ENCODE data around the gene PYGO2.
A peak's percentile ranks its signal among the peaks of the same experiment; 100 is the strongest.
"Not testable (repeated sequence)": the region's sequence is repeated elsewhere in the genome, so short reads cannot be mapped to it uniquely, and the experiment has no call there.

Gene PYGO2

GRCh38 chr1:155000411-155000725, 38.8 kb upstream of the PYGO2 start:
- no peak for DNase-seq (ENCODE audit: low read depth in 2 of 2)

DNA sequence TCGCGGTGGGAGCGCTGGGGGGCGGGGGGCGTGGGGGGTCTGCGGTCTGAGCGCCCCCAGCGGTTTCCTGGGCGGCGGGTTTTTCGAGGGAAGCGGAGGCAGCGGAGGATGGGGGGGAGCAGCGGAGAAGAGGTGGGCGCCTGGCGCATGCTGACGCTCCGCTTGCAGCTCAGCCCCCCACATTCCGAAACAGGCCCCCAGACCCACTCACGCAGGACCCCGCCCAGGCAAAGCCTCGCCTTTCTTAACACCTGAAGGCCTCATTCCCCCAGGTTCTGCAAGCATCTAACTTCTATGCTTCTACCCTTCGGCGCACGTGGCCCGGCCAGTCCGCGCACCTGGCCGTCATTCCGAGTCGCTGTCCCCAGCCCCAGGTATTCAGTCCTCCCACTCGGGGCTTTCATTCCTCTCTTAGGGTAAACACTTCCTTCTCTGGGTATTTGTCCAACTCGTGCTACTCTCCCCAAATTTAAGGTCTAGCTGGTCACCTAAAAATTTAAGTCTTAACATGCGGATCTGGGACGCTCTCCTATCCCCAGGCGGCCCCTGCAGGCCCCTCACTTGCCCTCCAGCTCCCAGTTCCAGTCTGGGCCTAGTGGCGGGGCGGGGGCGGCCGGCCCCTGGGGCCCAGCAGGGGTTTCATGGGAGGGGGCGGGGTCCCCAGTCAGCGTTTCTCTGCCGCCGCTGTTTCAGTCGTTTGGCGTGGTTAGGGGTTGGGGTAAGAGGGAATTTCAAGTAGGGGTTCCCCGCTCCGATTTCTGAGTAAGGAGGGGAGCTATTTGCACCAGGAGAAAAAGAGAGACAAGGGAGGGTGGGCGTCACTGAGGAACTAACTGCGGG, 38.2 kb upstream of the PYGO2 start:
- no peak for DNase-seq (ENCODE audit: low read depth in 2 of 2)

DNA sequence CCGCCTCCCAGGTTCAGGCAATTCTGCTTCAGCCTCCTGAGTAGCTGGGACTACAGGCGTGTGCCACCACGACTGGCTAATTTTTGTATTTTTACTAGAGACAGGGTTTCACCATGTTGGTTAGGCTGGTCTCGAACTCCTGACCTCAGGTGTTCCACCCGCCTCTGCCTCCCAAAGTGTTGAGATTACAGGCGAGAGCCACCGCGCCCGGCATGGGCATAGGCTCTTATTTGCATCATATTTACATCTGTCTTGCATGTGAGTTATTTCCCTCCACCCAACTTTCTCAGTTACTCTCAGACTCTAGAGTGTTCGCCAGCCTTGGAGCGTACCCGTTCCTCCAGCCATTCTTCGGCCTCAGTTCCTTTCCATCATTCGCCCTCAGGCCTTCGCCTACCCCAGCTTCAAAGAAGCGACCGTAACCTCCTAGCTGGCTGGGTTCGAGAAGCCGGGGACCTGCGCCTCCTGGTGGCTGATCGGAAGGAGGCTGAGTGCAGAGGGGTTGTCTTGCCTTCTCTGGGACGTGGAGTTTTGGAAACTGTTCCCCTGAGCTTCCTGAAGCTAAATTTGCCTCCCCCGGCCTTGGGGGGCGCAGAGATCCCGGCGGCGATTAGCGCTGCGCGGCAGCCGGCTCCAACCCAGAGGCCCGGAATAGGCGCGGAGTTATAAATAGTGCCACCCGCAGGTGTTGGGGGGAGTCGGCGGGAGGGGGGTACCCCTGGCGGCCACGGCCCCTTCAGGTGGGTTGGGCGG, 37.4 kb upstream of the PYGO2 start:
- DNase-seq (ENCODE audit: low read depth in 2 of 2), result peak in 1 of 2 experiments; percentile 41

- DNase-seq (ENCODE audit: low read depth in 2 of 2), result no peak
Measured at GRCh38 chr1:154998201-154998780, 36.7 kb upstream of the PYGO2 start.

DNA sequence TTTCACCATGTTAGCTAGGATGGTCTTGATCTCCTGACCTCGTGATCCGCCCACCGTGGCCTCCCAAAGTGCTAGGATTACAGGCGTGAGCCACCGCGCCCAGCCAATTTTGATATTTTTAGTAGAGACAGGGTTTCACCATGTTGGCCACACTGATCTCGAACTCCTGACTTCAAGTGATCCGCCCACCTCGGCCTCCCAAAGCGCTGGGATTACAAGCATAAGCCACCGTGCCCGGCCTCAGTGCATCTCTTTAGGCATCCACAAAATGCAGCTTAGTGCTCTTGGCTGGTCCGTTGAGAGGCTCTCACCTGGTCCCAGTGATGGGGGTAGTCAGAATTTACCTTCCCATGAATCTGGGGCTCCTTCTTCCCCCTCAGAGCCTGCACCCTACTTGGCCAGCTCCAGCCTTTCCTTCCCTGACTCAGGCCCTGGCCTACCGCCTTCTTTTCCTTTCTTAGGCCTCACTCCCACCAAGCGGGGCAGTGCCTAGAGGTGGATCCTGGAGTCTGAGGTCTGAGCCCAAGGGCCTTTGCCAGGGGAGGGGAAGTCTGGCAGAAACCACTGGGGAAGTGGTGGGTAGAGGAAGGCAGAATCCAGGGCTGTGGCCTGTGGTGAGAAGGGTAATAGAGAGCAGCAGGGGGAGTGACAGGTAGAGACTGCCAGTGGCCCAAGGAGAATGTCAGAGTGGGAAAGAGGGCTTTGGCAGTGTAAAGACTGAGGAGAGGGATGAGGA, 35.6 kb upstream of the PYGO2 start:
- DNase-seq (ENCODE audit: low read depth in 2 of 2), result no peak

GRCh38 chr1:154995301-154995983, 33.9 kb upstream of the PYGO2 start:
- DNase-seq (ENCODE audit: low read depth in 2 of 2), result peak; percentile 62 to 70

GRCh38 chr1:154994591-154994990, 33.0 kb upstream of the PYGO2 start:
- DNase-seq (ENCODE audit: low read depth in 2 of 2), result no peak

- no peak for DNase-seq (ENCODE audit: low read depth in 2 of 2)
Measured at GRCh38 chr1:154994269-154994587, 32.6 kb upstream of the PYGO2 start.

- DNase-seq (ENCODE audit: low read depth in 2 of 2), result no peak
Measured at GRCh38 chr1:154993572-154994268, 32.1 kb upstream of the PYGO2 start, which contains the start of gene LENEP. TSS of gene LENEP (plus strand) at chr1:154993586. CDS start at chr1:154993608, 22 bp downstream.

GRCh38 chr1:154992721-154993571, 31.4 kb upstream of the PYGO2 start:
- no peak for DNase-seq (ENCODE audit: low read depth in 2 of 2)

DNA sequence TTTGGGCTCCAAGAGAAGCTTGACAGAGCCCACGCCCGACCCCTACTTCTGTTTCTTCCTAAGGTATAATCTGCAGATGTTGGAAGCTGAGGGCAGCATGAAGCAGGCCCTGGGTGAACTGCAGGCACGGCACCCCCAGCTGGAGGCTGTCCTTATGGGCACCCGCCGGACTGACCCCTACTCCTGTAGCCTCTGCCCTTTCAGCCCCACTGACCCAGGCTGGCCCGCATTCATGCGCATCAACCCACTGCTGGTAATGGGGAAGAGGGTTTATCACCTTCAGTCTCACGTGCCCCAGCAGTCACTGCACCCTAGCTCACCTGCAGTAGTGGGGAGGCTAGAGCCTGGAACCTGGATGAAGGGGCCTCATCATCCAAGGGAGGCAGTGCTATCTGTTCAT, 28.7 kb upstream of the PYGO2 start:
- no peak for DNase-seq (ENCODE audit: low read depth in 2 of 2)

- no peak for DNase-seq (ENCODE audit: low read depth in 2 of 2)
Measured at GRCh38 chr1:154989195-154989860, 27.7 kb upstream of the PYGO2 start.

DNA sequence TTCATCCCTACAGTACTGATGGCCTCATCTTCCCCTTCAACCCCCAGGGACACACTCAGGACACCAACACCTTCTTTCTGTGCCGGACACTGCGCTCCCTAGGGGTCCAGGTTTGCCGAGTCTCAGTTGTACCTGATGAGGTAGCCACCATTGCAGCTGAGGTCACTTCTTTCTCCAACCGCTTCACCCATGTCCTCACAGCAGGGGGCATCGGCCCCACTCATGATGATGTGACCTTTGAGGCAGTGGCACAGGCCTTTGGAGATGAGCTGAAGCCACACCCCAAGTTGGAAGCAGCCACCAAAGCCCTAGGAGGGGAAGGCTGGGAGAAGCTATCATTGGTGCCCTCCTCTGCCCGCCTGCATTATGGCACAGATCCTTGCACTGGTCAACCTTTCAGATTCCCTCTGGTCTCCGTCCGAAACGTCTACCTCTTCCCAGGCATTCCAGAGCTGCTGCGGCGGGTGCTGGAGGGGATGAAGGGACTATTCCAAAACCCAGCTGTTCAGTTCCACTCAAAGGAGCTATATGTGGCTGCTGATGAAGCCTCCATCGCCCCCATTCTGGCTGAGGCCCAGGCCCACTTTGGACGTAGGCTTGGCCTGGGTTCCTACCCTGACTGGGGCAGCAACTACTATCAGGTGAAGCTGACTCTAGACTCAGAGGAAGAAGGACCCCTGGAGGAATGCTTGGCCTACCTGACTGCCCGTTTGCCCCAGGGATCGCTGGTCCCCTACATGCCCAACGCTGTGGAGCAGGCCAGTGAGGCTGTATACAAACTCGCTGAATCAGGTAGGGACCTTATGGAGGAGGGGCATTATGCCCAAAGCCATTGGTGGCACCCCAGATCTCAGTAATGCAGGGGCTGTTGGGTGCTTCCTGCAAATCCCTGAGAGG, 26.7 kb upstream of the PYGO2 start:
- no peak for DNase-seq (ENCODE audit: low read depth in 2 of 2)

GRCh38 chr1:154987326-154987725, 25.7 kb upstream of the PYGO2 start:
- no peak for DNase-seq (ENCODE audit: low read depth in 2 of 2)

DNA sequence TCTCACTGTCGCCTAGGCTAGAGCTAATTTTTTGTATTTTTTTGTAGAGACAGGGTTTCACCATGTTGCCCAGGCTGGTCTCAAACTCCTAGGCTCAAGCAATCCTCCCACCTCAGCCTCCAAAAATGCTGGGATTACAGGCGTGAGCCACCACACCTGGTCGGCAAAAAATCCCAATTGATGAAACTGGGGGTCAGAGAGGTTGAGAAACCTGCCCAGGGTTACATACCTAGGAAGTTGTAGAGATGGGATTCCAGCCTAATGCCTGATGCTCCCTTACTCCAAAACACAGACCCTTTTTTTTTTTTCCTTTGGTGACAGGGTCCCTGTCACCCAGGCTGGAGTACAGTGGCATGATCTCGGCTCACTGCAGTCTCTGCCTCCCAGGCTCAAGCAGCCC, 25.2 kb upstream of the PYGO2 start:
- DNase-seq (ENCODE audit: low read depth in 2 of 2), result not testable (repeated sequence)

DNA sequence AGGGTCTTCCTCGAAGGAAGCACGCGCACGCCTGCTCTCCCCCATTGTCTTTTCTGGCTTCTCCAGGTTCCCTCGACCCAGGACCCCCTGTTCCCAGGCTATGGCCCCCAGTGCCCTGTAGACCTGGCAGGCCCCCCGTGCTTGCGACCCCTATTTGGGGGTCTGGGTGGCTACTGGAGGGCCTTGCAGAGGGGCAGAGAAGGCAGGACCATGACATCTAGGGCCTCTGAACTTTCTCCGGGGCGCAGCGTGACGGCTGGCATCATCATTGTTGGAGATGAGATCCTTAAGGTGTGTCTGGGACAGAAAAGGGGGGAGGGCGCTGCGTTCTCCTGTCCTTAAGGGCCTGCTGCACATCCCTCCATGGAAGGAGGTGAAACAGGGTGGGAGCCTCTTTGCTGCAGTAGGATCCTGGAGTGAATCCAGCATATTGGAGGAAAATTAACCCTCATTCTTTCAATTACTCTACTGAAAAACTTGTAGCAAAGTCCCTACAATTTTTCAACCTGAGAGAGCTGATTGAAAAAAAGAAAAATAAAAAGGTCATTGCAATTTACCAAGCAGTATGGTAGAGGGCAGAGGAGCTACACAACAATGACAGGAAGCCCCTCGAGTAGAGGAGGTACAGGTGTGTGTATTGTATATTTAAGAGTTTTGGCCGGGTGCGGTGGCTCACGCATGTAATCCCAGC, 22.3 kb upstream of the PYGO2 start:
- no peak for DNase-seq (ENCODE audit: low read depth in 2 of 2)

- DNase-seq (ENCODE audit: low read depth in 2 of 2), result peak; percentile 100
Measured at GRCh38 chr1:154982897-154983648, 21.5 kb upstream of the PYGO2 start, which contains the start of gene FLAD1. TSS of gene FLAD1 (plus strand) at chr1:154983344. CDS start at chr1:154983695, 351 bp downstream.

All from fibroblast of skin of left quadriceps (primary cell).